Activated CD4-positive, alpha-beta T cell treated with anti-CD3 and anti-CD28 coated beads, Interleukin-2, amount 50 U/mL, for 16 hours (primary cell): ENCODE measurements around the gene GMCL1.
"Not testable (repeated sequence)": the region's sequence is repeated elsewhere in the genome, so short reads cannot be mapped to it uniquely, and the experiment has no call there.

ENCODE experiments used
- DNase-seq: peaks from one replicate; pipeline ENCODE4 v3.0.0-alpha.2; 2020

GMCL1 gene

GRCh38 chr2:69829256-69830044 lies at the start of gene GMCL1:
Gene GMCL1 (plus strand): TSS chr2:69829660. CDS start chr2:69829893, 233 bp downstream.
- DNase-seq = peak; percentile 98

- DNase-seq = no peak
These were observed 48.5 kb upstream of the GMCL1 start for GRCh38 chr2:69780921-69781320.

- DNase-seq = no peak
These were observed 47.9 kb upstream of the GMCL1 start for GRCh38 chr2:69781321-69782248.

GRCh38 chr2:69784228-69784627 lies 45.2 kb upstream of the GMCL1 start:
- DNase-seq = no peak

GRCh38 chr2:69785358-69785757 lies 44.1 kb upstream of the GMCL1 start:
- no peak for DNase-seq

GRCh38 chr2:69786052-69786560 lies 43.4 kb upstream of the GMCL1 start:
- no peak for DNase-seq

- no peak for DNase-seq
These were observed 40.2 kb upstream of the GMCL1 start for GRCh38 chr2:69789175-69789721.

GRCh38 chr2:69789772-69790600 lies 39.5 kb upstream of the GMCL1 start:
- DNase-seq = no peak

GRCh38 chr2:69790601-69790959 lies 38.9 kb upstream of the GMCL1 start:
- no peak for DNase-seq

GRCh38 chr2:69791045-69791444 lies 38.4 kb upstream of the GMCL1 start:
- DNase-seq = no peak

GRCh38 chr2:69796174-69796573 lies 33.3 kb upstream of the GMCL1 start:
- no peak for DNase-seq

GRCh38 chr2:69797235-69797634 lies 32.2 kb upstream of the GMCL1 start:
- DNase-seq = no peak

GRCh38 chr2:69797836-69798289 lies 31.6 kb upstream of the GMCL1 start:
- no peak for DNase-seq

GRCh38 chr2:69798290-69798908 lies 31.1 kb upstream of the GMCL1 start:
- no peak for DNase-seq

- DNase-seq = no peak
These were observed 30.4 kb upstream of the GMCL1 start for GRCh38 chr2:69798909-69799526.

GRCh38 chr2:69801745-69802290 lies 27.6 kb upstream of the GMCL1 start:
- DNase-seq = no peak

- DNase-seq = not testable (repeated sequence)
These were observed 26.6 kb upstream of the GMCL1 start for GRCh38 chr2:69802781-69803367.

GRCh38 chr2:69804416-69804815 lies 25.0 kb upstream of the GMCL1 start:
- DNase-seq = peak; percentile 5

GRCh38 chr2:69805887-69806286 lies 23.6 kb upstream of the GMCL1 start:
- no peak for DNase-seq

GRCh38 chr2:69807821-69808540 lies 21.5 kb upstream of the GMCL1 start:
- DNase-seq = no peak
